GM19240 (cell line): ENCODE measurements around the gene PIGM.
A peak's percentile ranks its signal among the peaks of the same experiment; 100 is the strongest.

ENCODE experiments used
- DNase-seq: peaks from one replicate; pipeline ENCODE4 v3.0.0; 2011; ENCODE audit warnings: low spot score; ENCODE audit not compliant: insufficient read length

PIGM gene

GRCh38 chr1:160031365-160032164, at the start of gene PIGM:
Gene PIGM, minus strand, starts transcription at chr1:160031990. Its CDS starts 251 bp downstream, at chr1:160031739.
- peak; percentile 88 for DNase-seq

- no peak for DNase-seq
Measured at GRCh38 chr1:160081261-160081936, 49.6 kb upstream of the PIGM start, which contains the start of gene KCNJ9. Gene KCNJ9, plus strand, starts transcription at chr1:160081538. Its CDS starts 2,493 bp downstream, at chr1:160084031.

GRCh38 chr1:160080381-160081100, 48.8 kb upstream of the PIGM start:
- DNase-seq: no peak

GRCh38 chr1:160079448-160079847, 47.7 kb upstream of the PIGM start:
- DNase-seq: no peak

- peak; percentile 73 for DNase-seq
Measured at GRCh38 chr1:160078512-160079195, 46.9 kb upstream of the PIGM start.

- no peak for DNase-seq
Measured at GRCh38 chr1:160077486-160077885, 45.7 kb upstream of the PIGM start.

GRCh38 chr1:160076295-160076694, 44.5 kb upstream of the PIGM start:
- DNase-seq: no peak

GRCh38 chr1:160075836-160076235, 44.0 kb upstream of the PIGM start:
- DNase-seq: no peak

GRCh38 chr1:160074865-160075264, 43.1 kb upstream of the PIGM start:
- DNase-seq: no peak

- no peak for DNase-seq
Measured at GRCh38 chr1:160071289-160071688, 39.5 kb upstream of the PIGM start.

GRCh38 chr1:160070243-160071163, 38.7 kb upstream of the PIGM start:
- DNase-seq: no peak

GRCh38 chr1:160069460-160070231, 37.9 kb upstream of the PIGM start, which contains the start of gene KCNJ10:
Gene KCNJ10, minus strand, starts transcription at chr1:160070160. Its CDS starts 27,628 bp downstream, at chr1:160042532.
- no peak for DNase-seq

- no peak for DNase-seq
Measured at GRCh38 chr1:160068225-160068624, 36.4 kb upstream of the PIGM start.

- no peak for DNase-seq
Measured at GRCh38 chr1:160066829-160067745, 35.3 kb upstream of the PIGM start.

- DNase-seq: no peak
Measured at GRCh38 chr1:160064746-160065145, 33.0 kb upstream of the PIGM start.

GRCh38 chr1:160064164-160064563, 32.4 kb upstream of the PIGM start:
- no peak for DNase-seq

GRCh38 chr1:160063176-160063575, 31.4 kb upstream of the PIGM start:
- no peak for DNase-seq

- DNase-seq: no peak
Measured at GRCh38 chr1:160062230-160062532, 30.4 kb upstream of the PIGM start.
